Esophagus squamous epithelium (tissue), 5 donors: ENCODE results near the gene PTPN1. TPM values are rescaled to one million over a fixed set of nuclear protein-coding genes. Genes with fewer than 3 reads are reported as not detected.

Experiments
- DNase-seq: peaks from one replicate; lab custom pipeline; 2025; lab: John Stamatoyannopoulos, UW
- H3K27ac ChIP-seq, 4 donors: fragments of 200-600 bp; sonication (generic); one replicate each; pipeline ENCODE4 v1.5.1; 2016 to 2019; ENCODE audit warnings: mild to moderate bottlenecking in 1 of 4
- H3K27me3 ChIP-seq, 4 donors: fragments of 200-600 bp; sonication (generic); 1 replicate in 3 of 4; 2 replicates in 1 of 4; pipeline versions ENCODE4 v1.5.1 to v1.6.0; 2017 to 2021; ENCODE audit warnings: antibody characterized with exemption in 1 of 4
- H3K36me3 ChIP-seq, 3 donors: fragments of 200-600 bp; sonication (generic); one replicate each; pipeline ENCODE4 v1.5.1; 2016 to 2019
- H3K4me1 ChIP-seq, 3 donors: fragments of 200-600 bp; sonication (generic); one replicate each; pipeline ENCODE4 v1.5.1; 2017 to 2019
- H3K4me3 ChIP-seq, 4 donors: fragments of 200-600 bp; sonication (generic); 1 replicate in 3 of 4; 2 replicates in 1 of 4; pipeline ENCODE4 v1.5.1; 2016 to 2019; ENCODE audit warnings: mild to moderate bottlenecking in 2 of 4, moderate library complexity in 1 of 4
- H3K9me3 ChIP-seq, 3 donors: fragments of 200-600 bp; sonication (generic); one replicate each; pipeline ENCODE4 v1.5.1; 2016 to 2019
- CTCF ChIP-seq, 6 experiments: fragments of 450-650 bp in 4 of 6; fragments of 200-600 bp in 2 of 6; sonication (generic) in 2 of 6; IDR thresholded peaks; one replicate each; pipeline ENCODE4 v1.5.1; 2016 to 2019; ENCODE audit warnings: antibody characterized with exemption in 6 of 6, mild to moderate bottlenecking in 4 of 6, moderate library complexity in 4 of 6
- POLR2A ChIP-seq, 4 donors: fragments of 450-650 bp; IDR thresholded peaks; one replicate each; pipeline ENCODE4 v1.6.1; 2017; ENCODE audit warnings: antibody characterized with exemption in 4 of 4, mild to moderate bottlenecking in 4 of 4, moderate library complexity in 3 of 4
- WGBS, 2 donors: methylation state at CpG; one replicate each; pipeline ENCODE4 v1.1.5; 2018; 5-methylcytosine and 5-hydroxymethylcytosine counted together
- intact Hi-C: fragments of 100-400 bp; cut with DNase I; formaldehyde crosslinking; loops from one replicate; pipeline ENCODE4 v1.15.0; 2022
- total RNA-seq, 4 donors: library from RNA; depleted of rRNA; stranded (reverse); fragments of >200 nt; gene quantifications; one replicate each; pipeline ENCODE4 v1.1.0, GENCODE V29; 2016
- donor health status: DM: yes; HTN: yes; CAD: no.

Gene PTPN1
- total RNA-seq, 4 donors from 2014 or later = 23.6 to 30.6 (median 29.0) TPM

- no peak overlapping the region for H3K27ac ChIP-seq
- peaks cover 7 to 48% (median 29%) of the 10 kb centered on the region in 3 donors for H3K4me1 ChIP-seq
- DNase-seq = no peak
- H3K9me3 ChIP-seq = no peaks in the 10 kb centered on the region
- no peaks in the 10 kb centered on the region for H3K27me3 ChIP-seq
- intact Hi-C loops = no loop called here
- TF ChIP-seq CTCF (IDR thresholded peaks at IDR 0.05) = no peak
- no peak for TF ChIP-seq POLR2A (IDR thresholded peaks at IDR 0.05)
- 86 to 97% methylated on average over 2 of the region's 2 CpGs for WGBS, 2 donors
- peaks cover 37 to 86% (median 38%) of the 10 kb centered on the region in 3 donors for H3K36me3 ChIP-seq
- no peak overlapping the region for H3K4me3 ChIP-seq
Measured at GRCh38 chr20:50584687-50585086, 74.5 kb downstream of the PTPN1 start.

- Histone ChIP-seq H3K27ac (no peak overlapping the region), H3K4me3 (no peak overlapping the region), H3K27me3 (no peaks in the 10 kb centered on the region), H3K36me3 (peaks cover 34 to 86% (median 34%) of the 10 kb centered on the region in 3 donors), H3K4me1 (peaks cover 7 to 48% (median 29%) of the 10 kb centered on the region in 3 donors), H3K9me3 (no peaks in the 10 kb centered on the region)
- 61 to 66% methylated on average over 3 to 5 of the region's 5 CpGs for WGBS, 2 donors
- TF ChIP-seq POLR2A (IDR thresholded peaks at IDR 0.05) (no peak), CTCF (IDR thresholded peaks at IDR 0.05) (no peak)
- intact Hi-C loops = no loop called here
- no peak for DNase-seq
Measured at GRCh38 chr20:50585214-50585613, 75.0 kb downstream of the PTPN1 start.

GRCh38 chr20:50585678-50586077 lies 75.5 kb downstream of the PTPN1 start:
- Histone ChIP-seq H3K27me3 (no peaks in the 10 kb centered on the region), H3K36me3 (peaks cover 29 to 86% (median 34%) of the 10 kb centered on the region in 3 donors), H3K9me3 (no peaks in the 10 kb centered on the region), H3K27ac (no peak overlapping the region), H3K4me1 (peaks cover 7 to 48% (median 29%) of the 10 kb centered on the region in 3 donors), H3K4me3 (no peak overlapping the region)
- intact Hi-C loops = no loop called here
- DNase-seq = no peak
- WGBS, 2 donors = 87 to 97% methylated on average over 7 to 8 of the region's 9 CpGs
- no peak for TF ChIP-seq CTCF (IDR thresholded peaks at IDR 0.05)
- TF ChIP-seq POLR2A (IDR thresholded peaks at IDR 0.05) = no peak

- intact Hi-C loops = no loop called here
- H3K4me1 ChIP-seq = peaks cover 7 to 50% (median 29%) of the 10 kb centered on the region in 3 donors
- no peak for TF ChIP-seq POLR2A (IDR thresholded peaks at IDR 0.05)
- TF ChIP-seq CTCF (IDR thresholded peaks at IDR 0.05) = no peak
- peaks cover 21 to 77% (median 29%) of the 10 kb centered on the region in 3 donors for H3K36me3 ChIP-seq
- peak overlapping the region in 1 of 4 donors; percentile 80 for H3K27ac ChIP-seq
- no peak overlapping the region for H3K4me3 ChIP-seq
- WGBS, 2 donors = 66 to 90% methylated on average over 4 to 6 of the region's 13 CpGs
- no peaks in the 10 kb centered on the region for H3K9me3 ChIP-seq
- H3K27me3 ChIP-seq = no peaks in the 10 kb centered on the region
- DNase-seq = no peak
Measured at GRCh38 chr20:50586531-50587232, 76.5 kb downstream of the PTPN1 start.

GRCh38 chr20:50587291-50587961 lies 77.2 kb downstream of the PTPN1 start:
- intact Hi-C loops = no loop called here
- H3K4me1 ChIP-seq = peaks cover 7 to 53% (median 31%) of the 10 kb centered on the region in 3 donors
- peaks cover 15 to 70% (median 27%) of the 10 kb centered on the region in 3 donors for H3K36me3 ChIP-seq
- DNase-seq = no peak
- WGBS, 2 donors = 46 to 77% methylated on average over 2 to 6 of the region's 19 CpGs
- TF ChIP-seq POLR2A (IDR thresholded peaks at IDR 0.05) (no peak), CTCF (IDR thresholded peaks at IDR 0.05) (no peak)
- H3K9me3 ChIP-seq = no peaks in the 10 kb centered on the region
- no peaks in the 10 kb centered on the region for H3K27me3 ChIP-seq
- no peak overlapping the region for H3K4me3 ChIP-seq
- peak overlapping the region in 3 of 4 donors; percentile 7 to 80 (median 65) for H3K27ac ChIP-seq
